Loucy (cell line): ENCODE results near the gene NEIL3.
A peak's percentile ranks its signal among the peaks of the same experiment; 100 is the strongest.

Experiments used
- H2AFZ ChIP-seq: fragments of 200-600 bp; sonication (generic); 2 replicates; pipeline ENCODE4 v1.6.0; 2016; ENCODE audit warnings: antibody characterized with exemption, mild to moderate bottlenecking, low read length, moderate library complexity
- H3F3A ChIP-seq: fragments of 200-600 bp; 2 replicates; pipeline ENCODE4 v1.6.0; 2016; ENCODE audit warnings: antibody characterized with exemption, low read depth, mild to moderate bottlenecking
- H3K27me3 ChIP-seq: fragments of 200-600 bp; sonication (generic); 2 replicates; pipeline ENCODE4 v1.6.1; 2014; ENCODE audit warnings: low read length, mild to moderate bottlenecking; ENCODE audit not compliant: insufficient read depth, poor library complexity, severe bottlenecking
- H3K36me3 ChIP-seq: fragments of 200-600 bp; sonication (generic); 2 replicates; pipeline ENCODE4 v1.6.1; 2016; ENCODE audit warnings: low read length; ENCODE audit not compliant: insufficient read depth
- H3K4me1 ChIP-seq: fragments of 200-600 bp; sonication (generic); 2 replicates; pipeline ENCODE4 v1.5.1; 2014; ENCODE audit warnings: low read length, mild to moderate bottlenecking; ENCODE audit not compliant: insufficient read depth, poor library complexity, severe bottlenecking
- H3K4me2 ChIP-seq: fragments of 200-600 bp; sonication (generic); 2 replicates; pipeline ENCODE4 v1.6.0; 2014; ENCODE audit warnings: antibody characterized with exemption, low read length, low read depth, mild to moderate bottlenecking; ENCODE audit not compliant: poor library complexity, severe bottlenecking
- H3K4me3 ChIP-seq: fragments of 200-600 bp; sonication (generic); 2 replicates; pipeline ENCODE4 v1.5.1; 2014; ENCODE audit warnings: low read length, mild to moderate bottlenecking, mixed read lengths; ENCODE audit not compliant: poor library complexity, severe bottlenecking
- H3K79me2 ChIP-seq: fragments of 200-600 bp; sonication (generic); 2 replicates; pipeline ENCODE4 v1.6.1; 2014; ENCODE audit warnings: low read length; ENCODE audit not compliant: insufficient read depth
- H3K9ac ChIP-seq: fragments of 200-600 bp; sonication (generic); 2 replicates; pipeline ENCODE4 v1.6.0; 2014; ENCODE audit warnings: mild to moderate bottlenecking, low read depth, low read length, moderate library complexity; ENCODE audit not compliant: poor library complexity, severe bottlenecking
- H3K9me2 ChIP-seq: fragments of 200-600 bp; sonication (generic); replicated peaks from 2 replicates; pipeline ENCODE4 v1.6.1; 2016; ENCODE audit warnings: low read depth, low read length, mixed read lengths
- H3K9me3 ChIP-seq: fragments of 200-600 bp; sonication (generic); 2 replicates; pipeline ENCODE4 v1.6.1; 2014; ENCODE audit warnings: mild to moderate bottlenecking, antibody characterized with exemption, low read length, low read depth; ENCODE audit not compliant: insufficient read depth
- H4K20me1 ChIP-seq: fragments of 200-600 bp; sonication (generic); 2 replicates; pipeline ENCODE4 v1.6.0; 2014; ENCODE audit warnings: antibody characterized with exemption, low read length, mild to moderate bottlenecking; ENCODE audit not compliant: insufficient read depth, poor library complexity, severe bottlenecking
- EZH2phosphoT487 ChIP-seq: fragments of 200-600 bp; IDR thresholded peaks from 2 replicates; pipeline ENCODE4 v1.6.1; 2018; ENCODE audit warnings: antibody characterized with exemption, mild to moderate bottlenecking, moderate library complexity, borderline replicate concordance
- TF ChIP-seq, protein P1 (sequence below): fragments of 200-600 bp; sonication (generic); conservative IDR thresholded peaks from 2 replicates; pipeline ENCODE4 v1.5.1; 2014; ENCODE audit warnings: mild to moderate bottlenecking, antibody characterized with exemption, low read length

NEIL3 gene

GRCh38 chr4:177391287-177391686 lies 81.6 kb downstream of the NEIL3 start:
- Histone ChIP-seq H3K4me2 (no peak overlapping the region), H3K27me3 (no peaks in the 10 kb centered on the region), H3K9me2 (no peaks in the 10 kb centered on the region), H3F3A (no peaks in the 10 kb centered on the region), H3K79me2 (no peaks in the 10 kb centered on the region), H3K9ac (no peak overlapping the region), H3K4me1 (no peaks in the 10 kb centered on the region), H3K4me3 (no peak overlapping the region), H4K20me1 (no peaks in the 10 kb centered on the region), H2AFZ (no peak overlapping the region), H3K9me3 (no peaks in the 10 kb centered on the region), H3K36me3 (no peaks in the 10 kb centered on the region)
- TF ChIP-seq, protein P1, sequence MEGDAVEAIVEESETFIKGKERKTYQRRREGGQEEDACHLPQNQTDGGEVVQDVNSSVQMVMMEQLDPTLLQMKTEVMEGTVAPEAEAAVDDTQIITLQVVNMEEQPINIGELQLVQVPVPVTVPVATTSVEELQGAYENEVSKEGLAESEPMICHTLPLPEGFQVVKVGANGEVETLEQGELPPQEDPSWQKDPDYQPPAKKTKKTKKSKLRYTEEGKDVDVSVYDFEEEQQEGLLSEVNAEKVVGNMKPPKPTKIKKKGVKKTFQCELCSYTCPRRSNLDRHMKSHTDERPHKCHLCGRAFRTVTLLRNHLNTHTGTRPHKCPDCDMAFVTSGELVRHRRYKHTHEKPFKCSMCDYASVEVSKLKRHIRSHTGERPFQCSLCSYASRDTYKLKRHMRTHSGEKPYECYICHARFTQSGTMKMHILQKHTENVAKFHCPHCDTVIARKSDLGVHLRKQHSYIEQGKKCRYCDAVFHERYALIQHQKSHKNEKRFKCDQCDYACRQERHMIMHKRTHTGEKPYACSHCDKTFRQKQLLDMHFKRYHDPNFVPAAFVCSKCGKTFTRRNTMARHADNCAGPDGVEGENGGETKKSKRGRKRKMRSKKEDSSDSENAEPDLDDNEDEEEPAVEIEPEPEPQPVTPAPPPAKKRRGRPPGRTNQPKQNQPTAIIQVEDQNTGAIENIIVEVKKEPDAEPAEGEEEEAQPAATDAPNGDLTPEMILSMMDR, result no peak
- no peak for TF ChIP-seq EZH2phosphoT487

DNA sequence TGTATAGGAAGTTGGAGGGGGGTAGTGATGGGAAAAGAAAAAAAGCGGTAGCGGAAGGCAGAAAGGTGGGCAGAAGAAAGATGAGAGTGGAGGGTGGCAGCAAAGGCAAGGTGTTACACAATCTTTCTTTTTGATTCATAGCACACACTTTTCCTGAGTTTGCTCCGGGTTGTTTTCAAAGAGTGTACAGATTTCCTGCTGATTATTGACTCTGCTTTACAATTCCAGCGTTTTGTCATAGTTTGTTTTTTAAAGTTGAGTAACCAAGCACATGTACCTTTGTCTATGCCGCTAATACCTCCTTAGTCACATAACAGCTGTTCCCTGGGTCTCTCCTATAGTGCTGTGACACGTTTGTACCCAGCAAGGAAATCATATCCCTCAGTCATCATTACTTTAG lies 82.3 kb downstream of the NEIL3 start:
- no peaks in the 10 kb centered on the region for H3K4me1 ChIP-seq
- H3K79me2 ChIP-seq, result no peaks in the 10 kb centered on the region
- H2AFZ ChIP-seq, result no peak overlapping the region
- no peaks in the 10 kb centered on the region for H4K20me1 ChIP-seq
- H3K9ac ChIP-seq, result no peak overlapping the region
- no peaks in the 10 kb centered on the region for H3F3A ChIP-seq
- H3K9me3 ChIP-seq, result no peaks in the 10 kb centered on the region
- no peaks in the 10 kb centered on the region for H3K27me3 ChIP-seq
- no peaks in the 10 kb centered on the region for H3K9me2 ChIP-seq
- no peaks in the 10 kb centered on the region for H3K36me3 ChIP-seq
- H3K4me3 ChIP-seq, result no peak overlapping the region
- TF ChIP-seq, protein P1, result no peak
- no peak for TF ChIP-seq EZH2phosphoT487
- H3K4me2 ChIP-seq, result no peak overlapping the region

- Histone ChIP-seq H2AFZ (no peak overlapping the region), H3K9me3 (no peaks in the 10 kb centered on the region)
Measured at GRCh38 chr4:177393236-177393635, 83.6 kb downstream of the NEIL3 start.

More at GRCh38 chr4:177393236-177393635, 83.6 kb downstream of the NEIL3 start:
- Histone ChIP-seq H3K79me2 (no peaks in the 10 kb centered on the region), H3K36me3 (no peaks in the 10 kb centered on the region), H3K4me2 (peak overlapping the region; percentile 40), H3K27me3 (no peaks in the 10 kb centered on the region), H4K20me1 (no peaks in the 10 kb centered on the region), H3K4me1 (no peaks in the 10 kb centered on the region), H3F3A (no peaks in the 10 kb centered on the region), H3K9me2 (no peaks in the 10 kb centered on the region), H3K4me3 (no peak overlapping the region), H3K9ac (no peak overlapping the region)
- TF ChIP-seq, protein P1, result no peak
- no peak for TF ChIP-seq EZH2phosphoT487
